HG02571 (cell line): Measurements from ENCODE around the gene OR5AU1.
"Not testable (repeated sequence)": the region's sequence is repeated elsewhere in the genome, so short reads cannot be mapped to it uniquely, and the experiment has no call there.

Source experiments
- ATAC-seq: cut with Tn5 transposase; IDR thresholded peaks from one replicate; pipeline ENCODE4 v1.9.1; 2021; ENCODE audit warnings: mild to moderate bottlenecking, moderate library complexity; ENCODE audit not compliant: unreplicated experiment

Gene OR5AU1

GRCh38 chr14:21182166-21182565 lies 26.3 kb upstream of the OR5AU1 start:
- ATAC-seq = no peak

GRCh38 chr14:21171128-21171527 lies 15.3 kb upstream of the OR5AU1 start:
- ATAC-seq = no peak

- no peak for ATAC-seq
Observed at GRCh38 chr14:21169573-21169972, 13.7 kb upstream of the OR5AU1 start.

DNA sequence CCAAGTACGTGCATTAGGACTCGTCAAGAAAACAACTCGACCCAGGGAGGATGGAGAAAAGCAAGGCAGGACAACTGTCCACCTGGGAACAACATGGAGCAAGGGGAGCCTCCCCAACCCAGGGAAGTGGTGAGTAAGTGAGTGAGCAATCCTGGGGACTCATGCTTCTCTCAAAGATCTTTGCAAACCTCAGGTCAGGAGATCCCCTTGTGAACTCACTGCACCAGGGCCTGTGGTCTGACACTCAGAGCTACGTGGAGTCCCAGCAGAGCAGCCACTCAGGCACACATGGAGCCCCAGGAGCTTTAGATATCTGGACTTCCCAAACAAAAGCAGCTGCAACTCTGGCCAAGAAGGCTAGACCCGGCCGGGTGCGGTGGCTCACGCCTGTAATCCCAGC lies 12.2 kb upstream of the OR5AU1 start:
- ATAC-seq = no peak

DNA sequence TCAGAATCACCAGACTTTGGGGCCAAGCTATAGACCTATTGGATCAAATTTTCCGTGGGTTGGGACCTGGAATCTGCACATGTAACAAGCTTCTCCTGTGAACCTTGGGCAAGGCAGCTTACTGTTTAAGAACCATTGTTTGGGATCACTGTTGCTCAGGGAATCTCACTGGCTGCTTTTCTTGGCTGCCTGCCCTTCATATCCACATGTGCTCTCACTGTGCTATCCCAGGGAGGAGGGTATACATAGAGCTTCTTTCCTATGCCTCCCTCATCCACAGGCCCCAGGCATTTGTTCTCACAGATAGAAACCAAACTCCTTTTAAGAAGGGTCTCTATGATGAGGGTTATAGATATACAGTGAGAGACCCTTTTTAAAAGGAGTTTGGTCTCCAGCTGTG lies 9.8 kb upstream of the OR5AU1 start:
- ATAC-seq = not testable (repeated sequence)

DNA sequence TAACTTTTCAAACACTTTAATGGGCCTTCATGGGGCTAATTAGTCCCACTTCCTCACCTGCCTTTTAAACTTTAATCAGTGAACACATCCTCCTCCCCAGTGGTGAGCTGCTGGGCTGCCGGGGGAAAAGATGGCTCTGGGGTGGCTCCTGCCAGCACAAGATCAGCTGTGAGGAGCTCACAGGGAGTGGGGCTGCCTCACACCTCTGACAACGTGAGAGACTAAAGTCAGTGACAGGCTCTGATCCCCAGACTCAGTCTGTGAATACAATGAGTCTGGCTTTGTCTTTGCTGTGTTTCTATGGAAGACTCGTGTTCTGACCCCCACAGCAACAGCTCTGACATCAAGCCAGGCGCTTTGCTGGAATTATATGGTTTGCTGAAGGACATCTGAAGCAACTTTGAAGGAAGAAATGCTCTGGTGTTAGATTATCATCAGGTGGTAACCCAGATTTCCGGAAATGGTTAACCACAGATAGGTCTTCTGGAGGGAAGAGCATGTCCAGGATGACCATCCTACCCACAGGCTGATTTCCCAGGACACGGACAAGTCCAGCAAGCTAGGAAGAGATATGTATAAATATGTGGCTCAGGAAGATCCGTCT lies 9.2 kb upstream of the OR5AU1 start:
- ATAC-seq = not testable (repeated sequence)

GRCh38 chr14:21163871-21164291 lies 8.0 kb upstream of the OR5AU1 start:
- ATAC-seq = no peak

GRCh38 chr14:21162081-21162480 lies 6.2 kb upstream of the OR5AU1 start:
- no peak for ATAC-seq

GRCh38 chr14:21160061-21160610 lies 4.3 kb upstream of the OR5AU1 start:
- no peak for ATAC-seq

- ATAC-seq = not testable (repeated sequence)
Observed at GRCh38 chr14:21158175-21158574, 2.3 kb upstream of the OR5AU1 start.

DNA sequence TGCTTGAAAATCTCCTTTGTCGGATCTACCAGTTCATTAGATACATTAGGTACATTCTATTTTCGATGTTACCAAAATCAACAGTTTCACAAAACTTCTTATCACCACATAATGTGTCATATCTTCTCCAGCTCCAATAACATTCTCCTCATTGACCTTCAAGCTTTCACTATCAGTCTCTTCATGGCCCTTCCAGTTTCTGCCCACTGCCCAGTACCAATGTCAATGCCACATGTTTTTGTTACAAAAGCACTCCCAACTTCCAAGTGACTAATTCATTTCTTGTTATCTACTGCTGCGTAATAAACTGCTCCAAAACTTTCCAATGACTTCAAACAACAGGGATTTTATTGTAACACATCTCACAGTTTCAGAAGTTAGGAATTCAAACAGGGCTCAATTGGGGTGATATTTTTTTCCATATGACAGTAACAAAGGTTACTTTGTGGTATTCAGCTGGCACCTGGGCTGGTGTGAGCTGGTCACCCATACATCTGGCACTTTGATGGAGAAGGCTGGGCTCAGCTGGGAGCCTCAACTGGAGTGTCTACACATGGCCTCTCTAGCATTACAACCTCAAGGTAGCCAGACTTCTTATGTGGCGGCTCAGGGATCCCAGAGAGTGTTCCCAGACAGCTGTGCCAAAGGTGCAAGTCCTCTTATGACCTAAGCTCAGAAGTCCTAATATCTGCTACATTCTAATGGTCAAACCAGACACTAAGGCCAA lies 6.1 kb downstream of the OR5AU1 start:
- no peak for ATAC-seq

- no peak for ATAC-seq
Observed at GRCh38 chr14:21145437-21145836, 10.4 kb downstream of the OR5AU1 start.

DNA sequence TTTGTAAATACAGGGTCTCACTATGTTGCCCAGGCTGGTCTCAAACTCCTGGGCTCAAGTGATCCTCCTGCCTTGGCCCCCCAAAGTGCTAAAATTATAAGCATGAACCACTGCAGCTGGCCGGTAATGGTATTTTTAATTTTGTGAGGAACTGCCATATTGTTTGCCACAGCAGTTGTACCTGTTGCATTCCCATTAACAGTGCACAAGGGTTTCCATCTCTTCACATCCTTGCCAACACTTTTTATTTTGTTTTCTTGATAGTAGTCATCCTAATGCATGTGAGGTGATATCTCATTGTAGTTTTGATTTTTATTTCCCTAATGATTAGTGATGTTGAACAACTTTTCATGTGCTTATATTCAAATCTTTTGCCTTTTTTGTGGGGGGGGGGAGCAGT lies 13.5 kb downstream of the OR5AU1 start:
- no peak for ATAC-seq

GRCh38 chr14:21136024-21136423 lies 19.8 kb downstream of the OR5AU1 start:
- no peak for ATAC-seq

- ATAC-seq = no peak
Observed at GRCh38 chr14:21133901-21134300, 22.0 kb downstream of the OR5AU1 start.

DNA sequence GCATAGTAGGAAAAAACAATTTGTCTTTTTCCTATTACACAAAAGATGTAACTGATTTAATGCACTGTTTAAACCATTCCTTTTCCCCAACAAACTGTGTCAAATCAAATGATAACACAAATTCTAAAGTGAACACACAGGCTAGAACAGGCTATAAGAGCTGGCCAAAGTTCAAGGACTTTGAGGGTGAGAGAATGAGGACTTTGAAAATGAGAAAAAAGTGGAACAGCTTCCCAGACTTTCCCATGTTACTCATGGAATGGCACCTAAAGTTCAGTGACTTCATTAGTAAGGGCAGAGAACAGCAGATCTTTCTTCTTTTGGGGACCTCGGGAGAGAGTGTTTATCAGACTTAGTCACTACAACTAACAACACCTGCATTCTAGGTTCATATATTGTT lies 32.4 kb downstream of the OR5AU1 start:
- ATAC-seq = no peak

DNA sequence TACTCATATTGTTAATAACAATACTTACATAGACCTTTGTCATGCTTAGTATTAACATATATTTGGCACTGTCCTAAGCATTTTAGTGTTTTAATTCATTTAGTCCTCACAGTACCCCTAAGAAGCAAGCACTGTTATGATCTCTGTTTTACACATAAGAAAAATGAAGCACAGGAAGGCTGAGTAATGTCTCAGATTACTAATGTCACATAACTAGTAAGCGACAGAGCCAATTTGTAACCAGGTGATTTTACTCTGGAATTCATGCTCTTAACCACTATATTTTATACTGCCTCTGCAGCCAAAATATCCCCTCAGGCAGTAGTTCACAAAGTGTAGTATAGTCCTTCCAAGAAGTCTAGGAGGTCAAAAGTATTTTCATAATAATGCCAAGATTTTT lies 34.7 kb downstream of the OR5AU1 start:
- no peak for ATAC-seq

DNA sequence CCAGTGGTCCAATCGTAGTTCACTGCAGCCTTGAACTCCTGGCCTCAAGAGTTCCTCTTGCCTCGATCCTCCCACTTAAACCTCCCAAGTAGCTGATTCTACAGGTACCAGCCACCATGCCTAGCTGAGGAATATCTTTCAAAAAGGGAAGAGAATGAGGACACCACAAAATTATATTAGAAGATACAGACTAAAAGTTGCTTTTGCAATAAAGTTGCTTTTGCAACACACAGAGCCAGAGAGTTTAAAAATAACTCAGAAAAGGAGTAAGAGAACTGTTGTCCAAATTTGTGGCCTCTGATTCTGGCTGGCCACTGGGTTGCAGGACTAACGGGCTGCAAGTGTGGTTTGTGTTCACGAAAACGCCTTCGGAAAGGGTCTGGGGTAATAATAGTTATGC lies 35.2 kb downstream of the OR5AU1 start:
- ATAC-seq = no peak

DNA sequence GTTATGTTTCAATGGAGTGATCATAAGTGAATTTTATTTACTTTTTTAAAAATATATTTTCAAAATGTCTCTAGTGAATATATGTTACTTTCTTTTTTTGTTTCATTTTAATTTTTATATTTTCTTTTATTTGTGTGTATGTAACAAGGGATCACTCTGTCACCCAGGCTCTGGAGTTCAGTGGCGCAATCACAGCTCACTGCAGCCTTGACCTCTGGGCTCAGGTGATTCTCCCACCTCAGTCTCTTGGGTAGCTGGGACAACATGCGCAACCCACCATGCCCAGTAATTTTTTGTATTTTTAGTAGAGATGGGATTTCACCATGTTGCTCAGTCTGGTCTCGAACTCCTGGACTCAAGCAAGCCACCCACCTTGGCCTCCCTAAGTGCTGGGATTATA lies 36.9 kb downstream of the OR5AU1 start:
- no peak for ATAC-seq

- ATAC-seq = no peak
Observed at GRCh38 chr14:21113369-21113768, 42.5 kb downstream of the OR5AU1 start.

- no peak for ATAC-seq
Observed at GRCh38 chr14:21112255-21112654, 43.6 kb downstream of the OR5AU1 start.

GRCh38 chr14:21109377-21110138 lies 46.3 kb downstream of the OR5AU1 start:
- no peak for ATAC-seq
